Endothelial cell of umbilical vein (primary cell): ENCODE results near the gene MACROD2. TPM values are rescaled to one million over a fixed set of nuclear protein-coding genes. Genes with fewer than 3 reads are reported as not detected.

ENCODE experiments used
- BruUV-seq: library from RNA; stranded (reverse); fragments of 400-500 nt; replicated peaks from 2 replicates; lab custom pipeline; 2021; lab: Mats Ljungman, UMichigan
- CTCF ChIA-PET: fragments of 300-600, 350-600 bp; sonication (Branson Sonifier 250); formaldehyde crosslinking; loops from one replicate; lab custom pipeline; 2021; ENCODE audit warnings: antibody characterized with exemption, inconsistent platforms; lab: Charles Lee
- POLR2A ChIA-PET: fragments of 300-600, 350-600 bp; sonication (Branson Sonifier 250); formaldehyde crosslinking; loops from one replicate; lab custom pipeline; 2021; ENCODE audit warnings: antibody characterized with exemption, inconsistent platforms; lab: Charles Lee
- DNase-seq: peaks from one replicate; pipeline ENCODE4 v3.0.0-alpha.2; 2011; ENCODE audit warnings: low read depth, low spot score
- FAIRE-seq: peaks from 2 replicates; lab custom pipeline; 2011; peaks lifted over from hg19 to GRCh38; lab: Jason Lieb, UNC
- H2AFZ ChIP-seq: 2 replicates; pipeline ENCODE4 v1.6.0; 2012; ENCODE audit warnings: low read depth, low read length, control low read depth, inconsistent platforms
- H3K27ac ChIP-seq: 2 replicates; pipeline ENCODE4 v1.5.1; 2011; ENCODE audit warnings: low read depth, mild to moderate bottlenecking, control low read depth, low read length, moderate library complexity; ENCODE audit not compliant: insufficient read depth
- H3K27me3 ChIP-seq, 2 experiments: 2 replicates each; pipeline versions ENCODE4 v1.6.0 to v1.6.1; 2011; ENCODE audit warnings: low read length in 2 of 2, mixed read lengths in 1 of 2; ENCODE audit not compliant: control insufficient read depth in 2 of 2, insufficient read depth in 2 of 2
- H3K36me3 ChIP-seq, 2 experiments: 2 replicates in 1 of 2; 3 replicates in 1 of 2; pipeline ENCODE4 v1.5.1; 2011; ENCODE audit warnings: low read length in 2 of 2, mild to moderate bottlenecking in 1 of 2, moderate library complexity in 1 of 2; ENCODE audit not compliant: control insufficient read depth in 2 of 2, insufficient read depth in 2 of 2; ENCODE audit errors: extremely low read depth in 1 of 2
- H3K4me1 ChIP-seq: 3 replicates; pipeline ENCODE4 v1.5.1; 2011; ENCODE audit warnings: mild to moderate bottlenecking, low read length; ENCODE audit not compliant: control insufficient read depth, insufficient read depth; ENCODE audit errors: extremely low read depth
- H3K4me2 ChIP-seq: 2 replicates; pipeline ENCODE4 v1.6.1; 2011; ENCODE audit warnings: low read length, control low read depth, mixed read lengths; ENCODE audit not compliant: insufficient read depth
- H3K4me3 ChIP-seq, 3 experiments: fragments of 200-600 bp in 1 of 3; sonication (generic), shearing (Covaris generic) in 1 of 3; replicated peaks in 1 of 3; 2 replicates each; pipeline ENCODE4 v1.5.1; 2011 to 2016; ENCODE audit warnings: control low read depth in 3 of 3, low read length in 3 of 3, mild to moderate bottlenecking in 2 of 3, inconsistent platforms in 1 of 3, low read depth in 1 of 3, moderate library complexity in 1 of 3; ENCODE audit not compliant: insufficient read depth in 1 of 3
- H3K79me2 ChIP-seq: 2 replicates; pipeline ENCODE4 v1.6.0; 2012; ENCODE audit warnings: low read length, inconsistent platforms; ENCODE audit not compliant: control insufficient read depth, insufficient read depth
- H3K9ac ChIP-seq: replicated peaks from 2 replicates; pipeline ENCODE3; 2011; ENCODE audit warnings: low read length, control low read depth; ENCODE audit not compliant: insufficient read depth; ENCODE audit errors: extremely low read depth
- H3K9me1 ChIP-seq: replicated peaks from 3 replicates; pipeline ENCODE4 v1.6.0; 2011; ENCODE audit warnings: mild to moderate bottlenecking, low read length; ENCODE audit not compliant: control insufficient read depth, insufficient read depth; ENCODE audit errors: extremely low read depth
- H3K9me3 ChIP-seq: replicated peaks from 2 replicates; pipeline ENCODE4 v1.5.1; 2012; ENCODE audit warnings: low read length, inconsistent platforms; ENCODE audit not compliant: control insufficient read depth, insufficient read depth
- H4K20me1 ChIP-seq: replicated peaks from 2 replicates; pipeline ENCODE3; 2011; ENCODE audit warnings: mild to moderate bottlenecking, low read length; ENCODE audit not compliant: control insufficient read depth, insufficient read depth; ENCODE audit errors: extremely low read depth
- CTCF ChIP-seq, 2 donors: IDR thresholded peaks; 1 replicate in 1 of 2; 2 replicates in 1 of 2; pipeline ENCODE4 v1.5.1; 2011; ENCODE audit warnings: low read length in 2 of 2, mild to moderate bottlenecking in 2 of 2, moderate library complexity in 2 of 2, control low read depth in 1 of 2, inconsistent platforms in 1 of 2, low read depth in 1 of 2; ENCODE audit not compliant: insufficient read depth in 1 of 2; ENCODE audit errors: extremely low read depth in 1 of 2
- EZH2 ChIP-seq: IDR thresholded peaks from 2 replicates; pipeline ENCODE4 v1.6.1; 2012; ENCODE audit warnings: borderline replicate concordance, low read depth, mild to moderate bottlenecking, moderate library complexity, low read length, inconsistent platforms; ENCODE audit not compliant: severe bottlenecking
- GATA2 ChIP-seq: IDR thresholded peaks from 2 replicates; pipeline ENCODE4 v1.7.0; 2011; ENCODE audit warnings: low read depth, mild to moderate bottlenecking, moderate library complexity, mixed read lengths, low read length; ENCODE audit not compliant: insufficient read length, insufficient read depth
- JUN ChIP-seq: IDR thresholded peaks from 2 replicates; pipeline ENCODE4 v1.6.1; 2011; ENCODE audit warnings: borderline replicate concordance, low read depth; ENCODE audit not compliant: insufficient read length, insufficient read depth
- MYC ChIP-seq: IDR thresholded peaks from one replicate; pipeline ENCODE4 v1.6.1; 2011; ENCODE audit warnings: mild to moderate bottlenecking, low read depth, low read length
- POLR2A ChIP-seq: IDR thresholded peaks from 2 replicates; pipeline ENCODE4 v1.6.1; 2012; ENCODE audit warnings: low read depth, mild to moderate bottlenecking, control low read depth, low read length
- dilution Hi-C: fragments of 300-500 bp; cut with MboI; formaldehyde crosslinking; loops from one replicate; pipeline ENCODE4 v1.15.0; 2019; ENCODE audit warnings: low sequenced_read_pairs; ENCODE audit not compliant: extremely low pct_ligation_motif_present
- intact Hi-C: fragments of 100-400 bp; cut with micrococcal nuclease; formaldehyde crosslinking; loops from one replicate; pipeline ENCODE4 v1.10.0; 2022
- polyA plus RNA-seq, 4 experiments: library from polyadenylated mRNA; depleted of rRNA in 3 of 4; stranded (reverse) in 3 of 4; unstranded in 1 of 4; fragments of >200 nt; gene quantifications; 2 replicates each; pipeline versions ENCODE4 v1.2.1 to v1.2.3, GENCODE V29; 2011 to 2012; ENCODE audit warnings: missing spikeins in 1 of 4
- total RNA-seq: library from RNA; stranded (reverse); gene quantifications from 2 replicates; pipeline ENCODE4 v1.2.3, GENCODE V29; 2021
- TF ChIP-seq, protein P1 (sequence below): IDR thresholded peaks from 2 replicates; pipeline ENCODE4 v1.6.1; 2011; ENCODE audit not compliant: insufficient read depth, insufficient read length

Gene MACROD2
- total and polyA plus RNA-seq, 2 donors (not counting 3 experiments of a cell fraction or from before 2014, with no cell fraction given): 0.11 to 0.73 TPM

- dilution Hi-C loops: no loop called here
- DNase-seq (no peak), FAIRE-seq (no peak)
- ChIA-PET POLR2A (no interaction called here), CTCF (no interaction called here)
- Histone ChIP-seq H3K9me3 (no peaks in the 10 kb centered on the region), H3K36me3 (no peaks in the 10 kb centered on the region), H3K4me2 (no peak overlapping the region), H2AFZ (no peak overlapping the region), H3K9me1 (no peaks in the 10 kb centered on the region), H3K27ac (no peak overlapping the region), H4K20me1 (no peaks in the 10 kb centered on the region), H3K4me1 (no peaks in the 10 kb centered on the region), H3K79me2 (no peaks in the 10 kb centered on the region), H3K27me3 (no peaks in the 10 kb centered on the region), H3K4me3 (no peak overlapping the region), H3K9ac (no peak overlapping the region)
- BruUV-seq: no TSS peak
- TF ChIP-seq, protein P1, sequence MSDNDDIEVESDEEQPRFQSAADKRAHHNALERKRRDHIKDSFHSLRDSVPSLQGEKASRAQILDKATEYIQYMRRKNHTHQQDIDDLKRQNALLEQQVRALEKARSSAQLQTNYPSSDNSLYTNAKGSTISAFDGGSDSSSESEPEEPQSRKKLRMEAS: no peak
- TF ChIP-seq GATA2 (no peak), POLR2A (no peak), MYC (no peak), EZH2 (no peak), CTCF (IDR thresholded peaks at IDR 0.05; ENCODE audit: extremely low read depth in 1 of 2, insufficient read depth in 1 of 2, low read depth in 1 of 2, low read length in 2 of 2) (no peak), JUN (no peak)
- intact Hi-C loops: no loop called here
These were observed 1302.0 kb downstream of the MACROD2 start for GRCh38 chr20:15297059-15297875.
